Testis (tissue), 3 donors: Measurements from ENCODE around the gene SMOC2. TPM values are rescaled to one million over a fixed set of nuclear protein-coding genes. Genes with fewer than 3 reads are reported as not detected.

ENCODE experiments used
- DNase-seq: peaks from one replicate; pipeline ENCODE4 v3.0.0-alpha.2; 2019
- H3K27ac ChIP-seq, 2 donors: fragments of 200-600 bp; sonication (generic); one replicate each; pipeline ENCODE4 v1.5.1; 2019
- H3K27me3 ChIP-seq: fragments of 200-600 bp; sonication (generic); one replicate; pipeline ENCODE4 v1.5.1; 2019
- H3K36me3 ChIP-seq: fragments of 200-600 bp; sonication (generic); one replicate; pipeline ENCODE4 v1.5.1; 2017; ENCODE audit warnings: low read depth; ENCODE audit errors: missing control alignments
- H3K4me1 ChIP-seq: fragments of 200-600 bp; sonication (generic); one replicate; pipeline ENCODE4 v1.5.1; 2019
- H3K4me3 ChIP-seq, 2 donors: fragments of 200-600 bp; sonication (generic); one replicate each; pipeline ENCODE4 v1.5.1; 2017 to 2019
- H3K9me3 ChIP-seq: fragments of 200-600 bp; sonication (generic); one replicate; pipeline ENCODE4 v1.5.1; 2017
- CTCF ChIP-seq, 3 experiments: fragments of 450-650 bp in 2 of 3; fragments of 200-600 bp in 1 of 3; sonication (generic) in 1 of 3; IDR thresholded peaks; one replicate each; pipeline ENCODE4 v1.5.1; 2016 to 2019; ENCODE audit warnings: antibody characterized with exemption in 3 of 3, mild to moderate bottlenecking in 2 of 3, moderate library complexity in 1 of 3
- POLR2A ChIP-seq: fragments of 450-650 bp; IDR thresholded peaks from one replicate; pipeline ENCODE4 v1.6.1; 2017; ENCODE audit warnings: antibody characterized with exemption, mild to moderate bottlenecking, moderate library complexity
- WGBS, 2 donors: methylation state at CpG; one replicate each; pipeline ENCODE4 v1.1.5; 2018; 5-methylcytosine and 5-hydroxymethylcytosine counted together
- intact Hi-C: fragments of 100-400 bp; cut with DNase I; formaldehyde crosslinking; loops from one replicate; pipeline ENCODE4 v1.15.1; 2023; ENCODE audit warnings: low total_unique reads
- polyA plus RNA-seq: library from polyadenylated mRNA; stranded (reverse); fragments of 350-450 nt; fragmentation: Illumina TruSeq; extraction: RNeasy Lipid Tissue Mini Kit (QIAGEN cat#74804); gene quantifications from one replicate; pipeline ENCODE4 v1.2.3, GENCODE V29; 2014; ENCODE audit warnings: low read depth, low replicate concordance; ENCODE audit not compliant: insufficient read depth
- total RNA-seq, 2 donors: library from RNA; depleted of rRNA; stranded (reverse); fragments of >200 nt; gene quantifications; one replicate each; pipeline ENCODE4 v1.2.3, GENCODE V29; 2016

Gene SMOC2
- total and polyA plus RNA-seq, 3 donors from 2014 or later = 78.4 to 140 (median 110) TPM

DNA sequence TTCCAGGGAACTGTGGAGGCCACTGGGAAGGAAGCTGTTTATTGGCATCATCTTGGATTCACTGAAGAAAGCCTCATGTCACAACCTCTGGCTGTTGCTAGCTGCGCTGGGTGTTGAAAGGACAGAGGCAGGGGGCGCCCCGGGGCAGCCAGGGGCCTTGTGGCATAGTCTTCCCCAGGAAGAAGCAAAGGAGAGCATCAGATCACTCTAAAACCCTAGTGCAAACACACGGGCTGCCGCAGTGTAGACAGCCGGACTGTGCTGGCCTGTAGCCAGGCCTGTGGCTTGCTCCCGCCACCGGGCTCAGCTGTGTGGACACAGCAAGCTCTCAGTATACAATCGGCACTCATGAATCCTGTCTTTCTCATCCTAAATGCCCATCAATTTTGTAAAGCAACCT lies 23.8 kb upstream of the SMOC2 start:
- TF ChIP-seq CTCF (IDR thresholded peaks at IDR 0.05) = no peak
- TF ChIP-seq POLR2A = no peak
- Histone ChIP-seq H3K4me3 (no peak overlapping the region), H3K36me3 (no peaks in the 10 kb centered on the region), H3K27me3 (no peaks in the 10 kb centered on the region), H3K27ac (peak overlapping the region; percentile 52 to 73), H3K4me1 (peaks cover 32% of the 10 kb centered on the region), H3K9me3 (no peaks in the 10 kb centered on the region)
- 52 to 79% methylated on average over 4 to 9 of the region's 9 CpGs for WGBS, 2 donors
- intact Hi-C loops = no loop called here
- no peak for DNase-seq

GRCh38 chr6:168417679-168418557 lies 23.1 kb upstream of the SMOC2 start:
- Histone ChIP-seq H3K27ac (peak overlapping the region; percentile 52 to 73), H3K27me3 (no peaks in the 10 kb centered on the region), H3K9me3 (no peaks in the 10 kb centered on the region), H3K4me1 (peaks cover 32% of the 10 kb centered on the region), H3K36me3 (no peaks in the 10 kb centered on the region), H3K4me3 (no peak overlapping the region)
- 40 to 58% methylated on average over 19 of the region's 19 CpGs for WGBS, 2 donors
- intact Hi-C loops = no loop called here
- TF ChIP-seq POLR2A = no peak
- no peak for TF ChIP-seq CTCF (IDR thresholded peaks at IDR 0.05)
- DNase-seq = peak; percentile 67

DNA sequence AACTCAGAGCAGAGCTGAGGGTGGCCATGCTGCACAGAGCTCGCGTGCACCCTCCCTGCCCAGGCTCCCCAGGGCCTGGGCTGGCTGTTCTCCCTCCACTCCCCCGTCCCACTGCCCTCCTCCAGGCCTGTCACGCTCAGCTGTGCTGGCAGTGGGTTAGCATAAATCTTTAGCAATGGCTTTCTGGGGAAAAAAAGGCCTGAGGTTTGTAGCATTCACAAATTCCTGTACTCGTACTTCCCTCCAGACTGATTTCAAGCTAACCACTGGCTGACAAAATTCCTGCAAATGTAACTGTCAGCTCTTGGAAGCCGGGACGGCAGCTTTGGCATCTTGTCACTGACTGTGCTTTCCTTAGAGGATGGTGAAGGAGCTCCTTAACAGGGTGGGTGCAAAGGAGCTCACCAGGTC lies 22.3 kb upstream of the SMOC2 start:
- intact Hi-C loops = no loop called here
- H3K27me3 ChIP-seq = no peaks in the 10 kb centered on the region
- no peaks in the 10 kb centered on the region for H3K9me3 ChIP-seq
- H3K4me1 ChIP-seq = peaks cover 32% of the 10 kb centered on the region
- H3K4me3 ChIP-seq = no peak overlapping the region
- H3K27ac ChIP-seq = peak overlapping the region in 1 of 2 donors; percentile 73
- no peak for TF ChIP-seq POLR2A
- TF ChIP-seq CTCF (IDR thresholded peaks at IDR 0.05) = no peak
- no peaks in the 10 kb centered on the region for H3K36me3 ChIP-seq
- DNase-seq = no peak
- 31 to 47% methylated on average over 7 of the region's 7 CpGs for WGBS, 2 donors

- DNase-seq = no peak
- H3K27me3 ChIP-seq = no peaks in the 10 kb centered on the region
- no peaks in the 10 kb centered on the region for H3K9me3 ChIP-seq
- no peak overlapping the region for H3K4me3 ChIP-seq
- no peaks in the 10 kb centered on the region for H3K36me3 ChIP-seq
- peak overlapping the region; percentile 6 to 73 for H3K27ac ChIP-seq
- intact Hi-C loops = no loop called here
- peaks cover 29% of the 10 kb centered on the region for H3K4me1 ChIP-seq
- no peak for TF ChIP-seq POLR2A
- no peak for TF ChIP-seq CTCF (IDR thresholded peaks at IDR 0.05)
- 93 to 95% methylated on average over 9 of the region's 9 CpGs for WGBS, 2 donors
Observed at GRCh38 chr6:168419569-168419968, 21.4 kb upstream of the SMOC2 start.

DNA sequence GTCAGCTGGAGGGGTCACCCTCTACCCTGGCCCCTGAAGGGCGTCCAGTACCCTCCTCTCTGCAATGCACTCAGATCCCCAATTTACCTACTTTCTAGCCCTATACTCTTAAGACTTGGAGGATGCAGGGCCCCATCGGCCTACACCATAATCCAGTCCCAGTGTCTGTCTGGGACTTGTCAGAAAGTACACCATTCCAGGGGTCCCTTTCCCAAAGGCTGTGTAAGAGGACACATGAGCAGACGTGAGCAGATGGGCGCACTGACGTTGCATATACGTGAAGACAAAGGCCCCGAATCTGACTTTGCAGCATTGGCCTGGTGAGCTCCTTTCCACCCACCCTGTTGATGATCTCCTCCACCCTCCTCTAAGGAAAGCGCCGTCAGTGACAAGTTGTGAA lies 20.9 kb upstream of the SMOC2 start:
- Histone ChIP-seq H3K36me3 (no peaks in the 10 kb centered on the region), H3K27ac (no peak overlapping the region), H3K27me3 (no peaks in the 10 kb centered on the region), H3K4me3 (no peak overlapping the region), H3K4me1 (peaks cover 29% of the 10 kb centered on the region), H3K9me3 (no peaks in the 10 kb centered on the region)
- intact Hi-C loops = no loop called here
- TF ChIP-seq CTCF (IDR thresholded peaks at IDR 0.05) (no peak), POLR2A (no peak)
- no peak for DNase-seq
- WGBS, 2 donors = 88 to 95% methylated on average over 9 of the region's 9 CpGs
